ENCODE data around the gene NEDD4L. TPM values are rescaled to one million over a fixed set of nuclear protein-coding genes. Genes with fewer than 3 reads are reported as not detected.
A peak's percentile ranks its signal among the peaks of the same experiment; 100 is the strongest.

NEDD4L gene
- total RNA-seq, 1 donor from 2014 or later, result 135 TPM

- Mint-ChIP-seq H3K27me3 (ENCODE audit: low read depth) (no peaks in the 10 kb centered on the region), H3K4me3 (no peak overlapping the region), H3K4me1 (peaks cover 17% of the 10 kb centered on the region), H3K36me3 (peaks cover 10% of the 10 kb centered on the region), H3K27ac (peak overlapping the region; percentile 79), H3K9me3 (no peaks in the 10 kb centered on the region)
- no peak for DNase-seq (ENCODE audit: low spot score in 2 of 2, unreplicated experiment in 2 of 2)
- no peak for TF ChIP-seq CTCF (IDR thresholded peaks at IDR 0.05; ENCODE audit: unreplicated experiment)
Measured at GRCh38 chr18:58315041-58315440, 271.0 kb downstream of the NEDD4L start.

- Mint-ChIP-seq H3K36me3 (peaks cover 10% of the 10 kb centered on the region), H3K27ac (no peak overlapping the region), H3K27me3 (ENCODE audit: low read depth) (no peaks in the 10 kb centered on the region), H3K4me3 (no peak overlapping the region), H3K9me3 (no peaks in the 10 kb centered on the region), H3K4me1 (peaks cover 16% of the 10 kb centered on the region)
- no peak for DNase-seq (ENCODE audit: low spot score in 2 of 2, unreplicated experiment in 2 of 2)
- no peak for TF ChIP-seq CTCF (IDR thresholded peaks at IDR 0.05; ENCODE audit: unreplicated experiment)
Measured at GRCh38 chr18:58315739-58316215, 271.8 kb downstream of the NEDD4L start.

GRCh38 chr18:58316396-58317342 lies 272.6 kb downstream of the NEDD4L start:
- no peaks in the 10 kb centered on the region for H3K9me3 Mint-ChIP-seq
- no peaks in the 10 kb centered on the region for H3K27me3 Mint-ChIP-seq (ENCODE audit: low read depth)
- H3K4me3 Mint-ChIP-seq, result no peak overlapping the region
- no peak for TF ChIP-seq CTCF (IDR thresholded peaks at IDR 0.05; ENCODE audit: unreplicated experiment)
- no peak for DNase-seq (ENCODE audit: low spot score in 2 of 2, unreplicated experiment in 2 of 2)
- peaks cover 17% of the 10 kb centered on the region for H3K4me1 Mint-ChIP-seq
- H3K36me3 Mint-ChIP-seq, result peaks cover 10% of the 10 kb centered on the region
- H3K27ac Mint-ChIP-seq, result no peak overlapping the region

GRCh38 chr18:58319719-58320118 lies 275.7 kb downstream of the NEDD4L start:
- Mint-ChIP-seq H3K36me3 (peaks cover 14% of the 10 kb centered on the region), H3K27ac (no peak overlapping the region), H3K9me3 (no peaks in the 10 kb centered on the region), H3K27me3 (ENCODE audit: low read depth) (no peaks in the 10 kb centered on the region), H3K4me3 (no peak overlapping the region), H3K4me1 (peaks cover 15% of the 10 kb centered on the region)
- DNase-seq (ENCODE audit: low spot score in 2 of 2, unreplicated experiment in 2 of 2), result no peak
- no peak for TF ChIP-seq CTCF (IDR thresholded peaks at IDR 0.05; ENCODE audit: unreplicated experiment)

GRCh38 chr18:58320907-58321561 lies 277.0 kb downstream of the NEDD4L start:
- H3K4me1 Mint-ChIP-seq, result peaks cover 5% of the 10 kb centered on the region
- H3K27ac Mint-ChIP-seq, result no peak overlapping the region
- DNase-seq (ENCODE audit: low spot score in 2 of 2, unreplicated experiment in 2 of 2), result no peak
- no peak for TF ChIP-seq CTCF (IDR thresholded peaks at IDR 0.05; ENCODE audit: unreplicated experiment)
- no peaks in the 10 kb centered on the region for H3K9me3 Mint-ChIP-seq
- peaks cover 21% of the 10 kb centered on the region for H3K36me3 Mint-ChIP-seq
- H3K27me3 Mint-ChIP-seq (ENCODE audit: low read depth), result no peaks in the 10 kb centered on the region
- no peak overlapping the region for H3K4me3 Mint-ChIP-seq
